ENCODE measurements around the gene ARFGAP1. TPM values are rescaled to one million over a fixed set of nuclear protein-coding genes. Genes with fewer than 3 reads are reported as not detected.

The ARFGAP1 gene
- total and polyA plus RNA-seq, 2 donors from 2014 or later: 40.4 to 84.3 TPM

- H3K9ac ChIP-seq (ENCODE audit: low read length in 3 of 3): no peak overlapping the region
- no peaks in the 10 kb centered on the region for H3K36me3 ChIP-seq (ENCODE audit: control insufficient read depth in 2 of 3, insufficient read depth in 3 of 3, low read length in 3 of 3)
- intact Hi-C loops (cut with DNase I): no loop called here
- H3K27ac ChIP-seq (ENCODE audit: low read depth in 2 of 2, low read length in 2 of 2): no peak overlapping the region
- no peak overlapping the region for H3K4me3 ChIP-seq (ENCODE audit: low read length in 3 of 3)
- no peaks in the 10 kb centered on the region for H3K27me3 ChIP-seq (ENCODE audit: control insufficient read depth, insufficient read depth, low read length)
- TF ChIP-seq, protein P1, sequence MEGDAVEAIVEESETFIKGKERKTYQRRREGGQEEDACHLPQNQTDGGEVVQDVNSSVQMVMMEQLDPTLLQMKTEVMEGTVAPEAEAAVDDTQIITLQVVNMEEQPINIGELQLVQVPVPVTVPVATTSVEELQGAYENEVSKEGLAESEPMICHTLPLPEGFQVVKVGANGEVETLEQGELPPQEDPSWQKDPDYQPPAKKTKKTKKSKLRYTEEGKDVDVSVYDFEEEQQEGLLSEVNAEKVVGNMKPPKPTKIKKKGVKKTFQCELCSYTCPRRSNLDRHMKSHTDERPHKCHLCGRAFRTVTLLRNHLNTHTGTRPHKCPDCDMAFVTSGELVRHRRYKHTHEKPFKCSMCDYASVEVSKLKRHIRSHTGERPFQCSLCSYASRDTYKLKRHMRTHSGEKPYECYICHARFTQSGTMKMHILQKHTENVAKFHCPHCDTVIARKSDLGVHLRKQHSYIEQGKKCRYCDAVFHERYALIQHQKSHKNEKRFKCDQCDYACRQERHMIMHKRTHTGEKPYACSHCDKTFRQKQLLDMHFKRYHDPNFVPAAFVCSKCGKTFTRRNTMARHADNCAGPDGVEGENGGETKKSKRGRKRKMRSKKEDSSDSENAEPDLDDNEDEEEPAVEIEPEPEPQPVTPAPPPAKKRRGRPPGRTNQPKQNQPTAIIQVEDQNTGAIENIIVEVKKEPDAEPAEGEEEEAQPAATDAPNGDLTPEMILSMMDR (IDR thresholded peaks at IDR 0.05; ENCODE audit: borderline replicate concordance, extremely low read depth, insufficient read depth): peak; percentile 28
- no peaks in the 10 kb centered on the region for H3K9me3 ChIP-seq (ENCODE audit: control insufficient read depth in 2 of 3, insufficient read depth in 1 of 3, low read length in 3 of 3)
- DNase-seq: peak in 3 of 5 donors; percentile 66 to 75 (median 72)
- no peaks in the 10 kb centered on the region for H3K4me1 ChIP-seq (ENCODE audit: control insufficient read depth in 2 of 3, insufficient read depth in 2 of 3, low read depth in 1 of 3, low read length in 3 of 3)
- FAIRE-seq: no peak
Observed at GRCh38 chr20:63234693-63235398, 37.8 kb upstream of the ARFGAP1 start.

DNA sequence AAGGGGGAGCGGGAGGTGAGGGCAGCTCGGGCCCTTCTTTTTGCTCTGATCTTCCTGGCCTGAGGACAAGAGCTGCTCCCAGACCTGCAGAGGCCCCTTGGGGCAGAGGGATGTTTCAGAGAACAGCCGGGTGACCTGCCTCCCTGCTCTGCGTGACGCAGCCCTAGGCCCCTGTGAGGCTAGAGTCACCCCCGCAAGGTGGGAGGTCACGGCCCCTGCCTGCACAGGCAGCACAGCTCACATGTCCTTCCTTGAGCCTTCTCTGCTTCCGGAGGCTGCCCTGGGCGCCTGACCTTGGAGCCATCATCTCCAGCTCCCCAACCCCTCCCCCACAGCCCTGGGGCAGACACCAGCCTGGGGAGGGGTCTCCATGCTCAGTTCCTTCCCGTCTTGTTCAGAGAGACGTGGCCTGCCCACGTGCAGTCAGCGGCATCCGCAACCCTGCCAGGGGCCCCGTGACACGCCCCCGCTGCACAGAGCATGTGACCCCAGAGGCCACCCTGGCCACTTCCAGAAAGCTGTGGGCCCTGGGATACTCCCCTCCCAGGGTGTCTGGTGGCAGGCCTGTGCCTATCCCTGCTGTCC lies 37.1 kb upstream of the ARFGAP1 start, which contains the start of gene BIRC7:
Gene BIRC7 (plus strand): TSS at position 507 of the 585 bp plus-strand sequence. CDS start 192 bp downstream, outside the sequence.
- TF ChIP-seq, protein P1 (IDR thresholded peaks at IDR 0.05; ENCODE audit: borderline replicate concordance, extremely low read depth, insufficient read depth): no peak
- Histone ChIP-seq H3K9me3 (ENCODE audit: control insufficient read depth in 2 of 3, insufficient read depth in 1 of 3, low read length in 3 of 3) (no peaks in the 10 kb centered on the region), H3K4me1 (ENCODE audit: control insufficient read depth in 2 of 3, insufficient read depth in 2 of 3, low read depth in 1 of 3, low read length in 3 of 3) (no peaks in the 10 kb centered on the region), H3K27ac (ENCODE audit: low read depth in 2 of 2, low read length in 2 of 2) (no peak within 1 kb of the TSS), H3K27me3 (ENCODE audit: control insufficient read depth, insufficient read depth, low read length) (no peaks in the 10 kb centered on the region), H3K36me3 (ENCODE audit: control insufficient read depth in 2 of 3, insufficient read depth in 3 of 3, low read length in 3 of 3) (no peaks in the 10 kb centered on the region), H3K9ac (ENCODE audit: low read length in 3 of 3) (no peak within 1 kb of the TSS), H3K4me3 (ENCODE audit: low read length in 3 of 3) (no peak within 1 kb of the TSS)
- intact Hi-C loops (cut with DNase I): no loop called here
- FAIRE-seq (no peak), DNase-seq (peak in 2 of 5 donors; percentile 69 to 79)

DNA sequence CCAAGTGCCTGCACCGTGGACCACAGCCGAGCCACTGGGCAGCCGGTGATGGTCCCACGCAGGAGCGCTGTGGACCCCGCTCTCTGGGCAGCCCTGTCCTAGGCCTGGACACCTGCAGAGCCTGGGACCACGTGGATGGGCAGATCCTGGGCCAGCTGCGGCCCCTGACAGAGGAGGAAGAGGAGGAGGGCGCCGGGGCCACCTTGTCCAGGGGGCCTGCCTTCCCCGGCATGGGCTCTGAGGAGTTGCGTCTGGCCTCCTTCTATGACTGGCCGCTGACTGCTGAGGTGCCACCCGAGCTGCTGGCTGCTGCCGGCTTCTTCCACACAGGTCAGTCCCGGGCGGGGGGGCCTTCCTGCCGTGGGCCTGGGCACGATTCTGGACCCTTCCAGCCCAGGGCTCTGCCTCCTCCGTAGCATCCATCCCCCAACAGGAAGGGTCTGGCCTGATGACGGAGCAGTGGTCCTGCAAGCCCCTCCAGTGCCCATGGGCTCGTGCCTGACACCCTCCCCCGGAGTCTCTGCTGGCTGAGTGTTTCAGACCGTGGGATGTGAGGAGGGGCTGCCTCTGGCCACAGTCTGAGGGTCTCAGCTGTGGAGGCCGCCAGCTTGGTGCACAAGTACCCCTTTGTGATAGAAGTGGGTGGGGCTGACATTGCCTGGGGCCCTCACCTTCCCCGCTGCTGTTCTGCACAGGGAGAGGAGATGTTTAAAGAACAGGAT lies 36.3 kb upstream of the ARFGAP1 start:
- peak in 1 of 5 donors; percentile 66 for DNase-seq
- no peak overlapping the region for H3K27ac ChIP-seq (ENCODE audit: low read depth in 2 of 2, low read length in 2 of 2)
- H3K27me3 ChIP-seq (ENCODE audit: control insufficient read depth, insufficient read depth, low read length): no peaks in the 10 kb centered on the region
- TF ChIP-seq, protein P1 (IDR thresholded peaks at IDR 0.05; ENCODE audit: borderline replicate concordance, extremely low read depth, insufficient read depth): no peak
- no peaks in the 10 kb centered on the region for H3K36me3 ChIP-seq (ENCODE audit: control insufficient read depth in 2 of 3, insufficient read depth in 3 of 3, low read length in 3 of 3)
- H3K9ac ChIP-seq (ENCODE audit: low read length in 3 of 3): no peak overlapping the region
- H3K9me3 ChIP-seq (ENCODE audit: control insufficient read depth in 2 of 3, insufficient read depth in 1 of 3, low read length in 3 of 3): no peaks in the 10 kb centered on the region
- no peak overlapping the region for H3K4me3 ChIP-seq (ENCODE audit: low read length in 3 of 3)
- FAIRE-seq: no peak
- H3K4me1 ChIP-seq (ENCODE audit: control insufficient read depth in 2 of 3, insufficient read depth in 2 of 3, low read depth in 1 of 3, low read length in 3 of 3): no peaks in the 10 kb centered on the region
- intact Hi-C loops (cut with DNase I): no loop called here
